Esophagus muscularis mucosa (tissue), 3 donors: ENCODE measurements around the gene SH2D6.

Experiments
- CTCF ChIP-seq, 3 experiments: fragments of 200-600 bp in 2 of 3; fragments of 450-650 bp in 1 of 3; sonication (generic) in 2 of 3; IDR thresholded peaks; one replicate each; pipeline ENCODE4 v1.5.1; 2017 to 2019; ENCODE audit warnings: antibody characterized with exemption in 3 of 3, mild to moderate bottlenecking in 2 of 3, moderate library complexity in 1 of 3
- POLR2A ChIP-seq: fragments of 450-650 bp; IDR thresholded peaks from one replicate; pipeline ENCODE4 v1.6.1; 2017; ENCODE audit warnings: antibody characterized with exemption, moderate library complexity, mild to moderate bottlenecking, low read depth

GRCh38 chr2:85472261-85472660 lies 53.7 kb downstream of the SH2D6 start:
- TF ChIP-seq CTCF (IDR thresholded peaks at IDR 0.05): no peak
- TF ChIP-seq POLR2A: no peak
